Neural cell (in vitro differentiated cells): ENCODE data around the gene ERBB3. TPM values are rescaled to one million over a fixed set of nuclear protein-coding genes. Genes with fewer than 3 reads are reported as not detected.

Source experiments
- H2AFZ ChIP-seq: fragments of 200-600, 300-800 bp; sonication (generic), shearing (Covaris generic); 2 replicates; pipeline ENCODE4 v1.6.0; 2014; ENCODE audit warnings: low read depth, mild to moderate bottlenecking, antibody characterized with exemption, low read length, moderate library complexity
- H3F3A ChIP-seq: fragments of 200-600 bp; shearing (Covaris generic); 2 replicates; pipeline ENCODE4 v1.6.1; 2016; ENCODE audit warnings: mild to moderate bottlenecking, moderate library complexity, mixed read lengths, antibody characterized with exemption, low read length; ENCODE audit not compliant: insufficient read depth, poor library complexity, severe bottlenecking
- H3K27ac ChIP-seq: fragments of 200-600, 300-800 bp; sonication (generic), shearing (Covaris generic); 2 replicates; pipeline ENCODE4 v1.5.1; 2014; ENCODE audit warnings: mild to moderate bottlenecking, low read length, moderate library complexity
- H3K27me3 ChIP-seq: fragments of 300-800, 200-600 bp; sonication (generic), shearing (Covaris generic); 2 replicates; pipeline ENCODE4 v1.6.0; 2014; ENCODE audit warnings: mild to moderate bottlenecking, low read depth, low read length, moderate library complexity; ENCODE audit not compliant: insufficient read depth
- H3K36me3 ChIP-seq: fragments of 300-800, 200-600 bp; sonication (generic), shearing (Covaris generic); 2 replicates; pipeline ENCODE4 v1.5.1; 2014; ENCODE audit warnings: mild to moderate bottlenecking, antibody characterized with exemption, low read length, moderate library complexity; ENCODE audit not compliant: insufficient read depth
- H3K4me2 ChIP-seq: fragments of 300-800, 200-600 bp; sonication (generic), shearing (Covaris generic); 2 replicates; pipeline ENCODE4 v1.6.0; 2014; ENCODE audit warnings: mild to moderate bottlenecking, low read length
- H3K4me3 ChIP-seq: fragments of 300-800, 200-600 bp; sonication (generic), shearing (Covaris generic); 2 replicates; pipeline ENCODE4 v1.5.1; 2014; ENCODE audit warnings: mild to moderate bottlenecking, low read length, moderate library complexity
- H3K79me2 ChIP-seq: fragments of 200-600 bp; shearing (Covaris generic); replicated peaks from 2 replicates; pipeline ENCODE4 v1.6.0; 2014; ENCODE audit warnings: mild to moderate bottlenecking, low read length, moderate library complexity; ENCODE audit not compliant: insufficient read depth
- H3K9ac ChIP-seq: fragments of 300-800, 200-600 bp; sonication (generic), shearing (Covaris generic); 2 replicates; pipeline ENCODE4 v1.6.1; 2016; ENCODE audit warnings: mild to moderate bottlenecking, low read length, mixed read lengths
- H3K9me2 ChIP-seq: fragments of 200-600 bp; shearing (Covaris generic); 2 replicates; pipeline ENCODE4 v1.6.1; 2016; ENCODE audit warnings: mild to moderate bottlenecking, low read length, mixed read lengths; ENCODE audit not compliant: insufficient read depth
- H3K9me3 ChIP-seq: fragments of 200-600, 300-800 bp; sonication (generic), shearing (Covaris generic); 2 replicates; pipeline ENCODE4 v1.6.1; 2016; ENCODE audit warnings: mild to moderate bottlenecking, mixed run types, low read length, moderate library complexity, mixed read lengths
- H4K20me1 ChIP-seq: fragments of 200-600 bp; shearing (Covaris generic); 2 replicates; pipeline ENCODE4 v1.6.1; 2016; ENCODE audit warnings: mild to moderate bottlenecking, mixed run types; ENCODE audit not compliant: insufficient read depth
- EP300 ChIP-seq: fragments of 450-650 bp; conservative IDR thresholded peaks from 2 replicates; pipeline ENCODE4 v1.6.1; 2014; ENCODE audit warnings: antibody characterized with exemption, mild to moderate bottlenecking, moderate library complexity; ENCODE audit not compliant: poor library complexity, severe bottlenecking
- EZH2 ChIP-seq: fragments of 200-600, 300-800 bp; shearing (Covaris generic), sonication (generic); IDR thresholded peaks from 2 replicates; pipeline ENCODE4 v1.6.1; 2014; ENCODE audit warnings: antibody characterized with exemption, low read length, borderline replicate concordance, mild to moderate bottlenecking; ENCODE audit not compliant: insufficient read depth, poor library complexity, severe bottlenecking
- MXI1 ChIP-seq: fragments of 450-650 bp; conservative IDR thresholded peaks from 2 replicates; pipeline ENCODE4 v1.6.1; 2014; ENCODE audit warnings: antibody characterized with exemption, mild to moderate bottlenecking; ENCODE audit not compliant: poor library complexity, severe bottlenecking
- POLR2AphosphoS5 ChIP-seq: IDR thresholded peaks from 2 replicates; pipeline ENCODE4 v1.6.1; 2012
- RAD21 ChIP-seq: fragments of 450-650 bp; conservative IDR thresholded peaks from 2 replicates; pipeline ENCODE4 v1.6.1; 2014; ENCODE audit warnings: antibody characterized with exemption, mild to moderate bottlenecking, moderate library complexity
- SMC3 ChIP-seq: fragments of 450-650 bp; conservative IDR thresholded peaks from 2 replicates; pipeline ENCODE4 v1.6.1; 2014; ENCODE audit warnings: antibody characterized with exemption, mild to moderate bottlenecking, moderate library complexity; ENCODE audit not compliant: poor library complexity
- TAF1 ChIP-seq: IDR thresholded peaks from 2 replicates; pipeline ENCODE4 v1.6.1; 2012; ENCODE audit warnings: low read depth
- polyA plus RNA-seq: library from polyadenylated mRNA; depleted of rRNA; stranded (reverse); fragments of >200 nt; gene quantifications from 2 replicates; pipeline ENCODE4 v1.2.3, GENCODE V29; 2014
- TF ChIP-seq, protein P1 (sequence below): IDR thresholded peaks from 2 replicates; pipeline ENCODE4 v1.6.1; 2012; ENCODE audit warnings: borderline replicate concordance
- TF ChIP-seq, protein P2 (sequence below): fragments of 450-650 bp; IDR thresholded peaks from 2 replicates; pipeline ENCODE4 v1.5.1; 2014; ENCODE audit warnings: antibody characterized with exemption, mild to moderate bottlenecking, moderate library complexity; ENCODE audit not compliant: poor library complexity, severe bottlenecking

Gene ERBB3
- polyA plus RNA-seq, 1 donor from 2014 or later = 0.58 TPM

DNA sequence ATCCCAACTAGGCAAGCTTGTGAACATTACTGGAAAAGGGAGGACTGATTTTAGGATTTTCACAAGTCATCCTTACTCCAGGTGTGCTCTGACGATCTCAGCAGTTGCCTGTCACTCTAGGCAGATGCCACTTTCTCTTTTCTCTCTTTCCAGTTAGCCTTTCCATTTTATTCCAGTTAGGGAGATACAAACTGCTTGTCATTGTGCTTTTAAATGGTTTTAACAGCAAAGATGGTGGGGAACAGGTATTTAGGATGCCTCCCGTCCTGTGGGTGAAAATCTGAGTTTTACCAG lies 25.6 kb downstream of the ERBB3 start:
- Histone ChIP-seq H3K27ac (no peak overlapping the region), H3K27me3 (no peaks in the 10 kb centered on the region), H3K9ac (peak overlapping the region; percentile 86), H3K9me3 (no peaks in the 10 kb centered on the region), H3F3A (no peaks in the 10 kb centered on the region), H3K9me2 (no peaks in the 10 kb centered on the region), H2AFZ (no peak overlapping the region), H3K36me3 (no peaks in the 10 kb centered on the region), H3K4me2 (peak overlapping the region; percentile 89), H4K20me1 (no peaks in the 10 kb centered on the region), H3K79me2 (peaks cover 24% of the 10 kb centered on the region), H3K4me3 (peak overlapping the region; percentile 97)
- TF ChIP-seq RAD21 (no peak), TAF1 (no peak), EP300 (no peak), EZH2 (no peak), POLR2AphosphoS5 (no peak), SMC3 (no peak), MXI1 (no peak)
- TF ChIP-seq, protein P1, sequence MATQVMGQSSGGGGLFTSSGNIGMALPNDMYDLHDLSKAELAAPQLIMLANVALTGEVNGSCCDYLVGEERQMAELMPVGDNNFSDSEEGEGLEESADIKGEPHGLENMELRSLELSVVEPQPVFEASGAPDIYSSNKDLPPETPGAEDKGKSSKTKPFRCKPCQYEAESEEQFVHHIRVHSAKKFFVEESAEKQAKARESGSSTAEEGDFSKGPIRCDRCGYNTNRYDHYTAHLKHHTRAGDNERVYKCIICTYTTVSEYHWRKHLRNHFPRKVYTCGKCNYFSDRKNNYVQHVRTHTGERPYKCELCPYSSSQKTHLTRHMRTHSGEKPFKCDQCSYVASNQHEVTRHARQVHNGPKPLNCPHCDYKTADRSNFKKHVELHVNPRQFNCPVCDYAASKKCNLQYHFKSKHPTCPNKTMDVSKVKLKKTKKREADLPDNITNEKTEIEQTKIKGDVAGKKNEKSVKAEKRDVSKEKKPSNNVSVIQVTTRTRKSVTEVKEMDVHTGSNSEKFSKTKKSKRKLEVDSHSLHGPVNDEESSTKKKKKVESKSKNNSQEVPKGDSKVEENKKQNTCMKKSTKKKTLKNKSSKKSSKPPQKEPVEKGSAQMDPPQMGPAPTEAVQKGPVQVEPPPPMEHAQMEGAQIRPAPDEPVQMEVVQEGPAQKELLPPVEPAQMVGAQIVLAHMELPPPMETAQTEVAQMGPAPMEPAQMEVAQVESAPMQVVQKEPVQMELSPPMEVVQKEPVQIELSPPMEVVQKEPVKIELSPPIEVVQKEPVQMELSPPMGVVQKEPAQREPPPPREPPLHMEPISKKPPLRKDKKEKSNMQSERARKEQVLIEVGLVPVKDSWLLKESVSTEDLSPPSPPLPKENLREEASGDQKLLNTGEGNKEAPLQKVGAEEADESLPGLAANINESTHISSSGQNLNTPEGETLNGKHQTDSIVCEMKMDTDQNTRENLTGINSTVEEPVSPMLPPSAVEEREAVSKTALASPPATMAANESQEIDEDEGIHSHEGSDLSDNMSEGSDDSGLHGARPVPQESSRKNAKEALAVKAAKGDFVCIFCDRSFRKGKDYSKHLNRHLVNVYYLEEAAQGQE = no peak
- TF ChIP-seq, protein P2, sequence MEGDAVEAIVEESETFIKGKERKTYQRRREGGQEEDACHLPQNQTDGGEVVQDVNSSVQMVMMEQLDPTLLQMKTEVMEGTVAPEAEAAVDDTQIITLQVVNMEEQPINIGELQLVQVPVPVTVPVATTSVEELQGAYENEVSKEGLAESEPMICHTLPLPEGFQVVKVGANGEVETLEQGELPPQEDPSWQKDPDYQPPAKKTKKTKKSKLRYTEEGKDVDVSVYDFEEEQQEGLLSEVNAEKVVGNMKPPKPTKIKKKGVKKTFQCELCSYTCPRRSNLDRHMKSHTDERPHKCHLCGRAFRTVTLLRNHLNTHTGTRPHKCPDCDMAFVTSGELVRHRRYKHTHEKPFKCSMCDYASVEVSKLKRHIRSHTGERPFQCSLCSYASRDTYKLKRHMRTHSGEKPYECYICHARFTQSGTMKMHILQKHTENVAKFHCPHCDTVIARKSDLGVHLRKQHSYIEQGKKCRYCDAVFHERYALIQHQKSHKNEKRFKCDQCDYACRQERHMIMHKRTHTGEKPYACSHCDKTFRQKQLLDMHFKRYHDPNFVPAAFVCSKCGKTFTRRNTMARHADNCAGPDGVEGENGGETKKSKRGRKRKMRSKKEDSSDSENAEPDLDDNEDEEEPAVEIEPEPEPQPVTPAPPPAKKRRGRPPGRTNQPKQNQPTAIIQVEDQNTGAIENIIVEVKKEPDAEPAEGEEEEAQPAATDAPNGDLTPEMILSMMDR = no peak

DNA sequence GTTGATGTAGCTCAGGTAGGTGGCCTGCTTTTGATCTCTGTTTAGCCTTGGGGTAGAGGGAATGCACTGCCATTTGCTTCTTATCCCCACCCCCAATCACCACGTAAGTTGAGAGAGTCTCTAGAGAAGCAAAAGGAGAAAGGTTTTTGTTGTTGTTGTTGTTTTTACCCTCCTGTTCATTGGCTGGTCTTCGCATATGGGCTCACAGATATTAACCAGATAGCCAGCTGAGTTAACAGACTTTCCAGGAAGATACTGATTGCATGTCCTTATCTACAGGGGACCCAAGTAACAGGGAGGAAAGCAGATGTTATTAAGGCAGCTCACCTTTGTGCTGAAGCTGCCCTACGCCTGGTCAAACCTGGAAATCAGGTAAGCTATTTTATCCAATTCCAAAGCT lies 27.3 kb downstream of the ERBB3 start:
- H3F3A ChIP-seq = no peaks in the 10 kb centered on the region
- H2AFZ ChIP-seq = no peak overlapping the region
- no peaks in the 10 kb centered on the region for H4K20me1 ChIP-seq
- H3K4me3 ChIP-seq = no peak overlapping the region
- no peak overlapping the region for H3K9ac ChIP-seq
- peaks cover 24% of the 10 kb centered on the region for H3K79me2 ChIP-seq
- H3K9me2 ChIP-seq = no peaks in the 10 kb centered on the region
- H3K27ac ChIP-seq = no peak overlapping the region
- no peaks in the 10 kb centered on the region for H3K36me3 ChIP-seq
- TF ChIP-seq MXI1 = no peak
- TF ChIP-seq, protein P1 = no peak
- no peak for TF ChIP-seq EZH2
- no peak for TF ChIP-seq SMC3
- no peak for TF ChIP-seq RAD21
- TF ChIP-seq EP300 = no peak
- no peak for TF ChIP-seq TAF1
- TF ChIP-seq, protein P2 = no peak
- no peak for TF ChIP-seq POLR2AphosphoS5
- no peak overlapping the region for H3K4me2 ChIP-seq
- H3K9me3 ChIP-seq = no peaks in the 10 kb centered on the region
- no peaks in the 10 kb centered on the region for H3K27me3 ChIP-seq
